ENCODE data around the gene HOTAIR.

Gene HOTAIR

DNA sequence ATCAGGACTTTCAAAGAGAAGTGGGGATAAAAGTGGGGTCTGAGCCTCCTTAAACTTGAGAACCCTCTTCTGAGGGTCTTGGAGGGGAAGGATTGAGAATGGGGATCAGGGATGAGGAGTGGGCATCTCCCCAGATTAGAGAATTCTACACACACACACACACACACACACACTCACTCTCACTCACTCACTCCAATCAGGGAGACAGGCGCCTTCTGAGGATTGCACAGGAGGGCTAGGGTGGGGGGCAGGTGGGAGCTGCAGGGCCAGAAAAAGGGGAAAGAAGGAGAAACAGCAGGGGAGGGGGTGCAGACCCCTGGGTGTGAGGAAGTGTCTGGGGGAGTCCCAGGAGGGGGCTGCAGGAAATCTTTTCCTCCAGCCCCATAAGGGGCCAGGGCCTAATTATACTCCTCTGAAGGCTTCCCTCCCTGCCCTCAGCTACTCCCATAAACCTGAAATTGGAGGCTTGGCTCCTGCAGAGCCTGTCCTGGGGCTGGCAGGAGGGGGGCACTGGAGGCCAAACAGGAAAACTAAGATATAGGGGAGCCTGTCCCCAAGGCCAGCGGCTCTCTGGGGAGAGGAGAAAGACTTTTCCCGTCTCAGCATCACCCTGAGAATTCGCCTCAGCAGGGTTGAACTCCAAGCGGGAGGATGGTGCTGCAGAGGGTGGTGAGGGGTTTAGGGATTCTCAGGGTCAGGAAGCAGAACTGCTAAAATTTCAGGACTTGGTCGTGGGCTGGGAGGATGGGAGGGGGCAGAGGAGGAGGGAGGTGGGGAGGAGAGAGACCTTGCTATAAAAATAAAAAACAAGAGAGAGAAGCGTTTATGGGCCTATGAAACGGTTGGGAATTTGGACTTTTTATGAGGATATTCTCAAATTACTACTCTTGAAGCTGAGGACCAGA, 26.8 kb upstream of the HOTAIR start:
- TF ChIP-seq, protein P1, sequence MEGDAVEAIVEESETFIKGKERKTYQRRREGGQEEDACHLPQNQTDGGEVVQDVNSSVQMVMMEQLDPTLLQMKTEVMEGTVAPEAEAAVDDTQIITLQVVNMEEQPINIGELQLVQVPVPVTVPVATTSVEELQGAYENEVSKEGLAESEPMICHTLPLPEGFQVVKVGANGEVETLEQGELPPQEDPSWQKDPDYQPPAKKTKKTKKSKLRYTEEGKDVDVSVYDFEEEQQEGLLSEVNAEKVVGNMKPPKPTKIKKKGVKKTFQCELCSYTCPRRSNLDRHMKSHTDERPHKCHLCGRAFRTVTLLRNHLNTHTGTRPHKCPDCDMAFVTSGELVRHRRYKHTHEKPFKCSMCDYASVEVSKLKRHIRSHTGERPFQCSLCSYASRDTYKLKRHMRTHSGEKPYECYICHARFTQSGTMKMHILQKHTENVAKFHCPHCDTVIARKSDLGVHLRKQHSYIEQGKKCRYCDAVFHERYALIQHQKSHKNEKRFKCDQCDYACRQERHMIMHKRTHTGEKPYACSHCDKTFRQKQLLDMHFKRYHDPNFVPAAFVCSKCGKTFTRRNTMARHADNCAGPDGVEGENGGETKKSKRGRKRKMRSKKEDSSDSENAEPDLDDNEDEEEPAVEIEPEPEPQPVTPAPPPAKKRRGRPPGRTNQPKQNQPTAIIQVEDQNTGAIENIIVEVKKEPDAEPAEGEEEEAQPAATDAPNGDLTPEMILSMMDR (conservative IDR thresholded peaks at IDR 0.05; ENCODE audit: low read depth, low read length): no peak
- no peak overlapping the region for H3K4me3 ChIP-seq (ENCODE audit: low read length)

DNA sequence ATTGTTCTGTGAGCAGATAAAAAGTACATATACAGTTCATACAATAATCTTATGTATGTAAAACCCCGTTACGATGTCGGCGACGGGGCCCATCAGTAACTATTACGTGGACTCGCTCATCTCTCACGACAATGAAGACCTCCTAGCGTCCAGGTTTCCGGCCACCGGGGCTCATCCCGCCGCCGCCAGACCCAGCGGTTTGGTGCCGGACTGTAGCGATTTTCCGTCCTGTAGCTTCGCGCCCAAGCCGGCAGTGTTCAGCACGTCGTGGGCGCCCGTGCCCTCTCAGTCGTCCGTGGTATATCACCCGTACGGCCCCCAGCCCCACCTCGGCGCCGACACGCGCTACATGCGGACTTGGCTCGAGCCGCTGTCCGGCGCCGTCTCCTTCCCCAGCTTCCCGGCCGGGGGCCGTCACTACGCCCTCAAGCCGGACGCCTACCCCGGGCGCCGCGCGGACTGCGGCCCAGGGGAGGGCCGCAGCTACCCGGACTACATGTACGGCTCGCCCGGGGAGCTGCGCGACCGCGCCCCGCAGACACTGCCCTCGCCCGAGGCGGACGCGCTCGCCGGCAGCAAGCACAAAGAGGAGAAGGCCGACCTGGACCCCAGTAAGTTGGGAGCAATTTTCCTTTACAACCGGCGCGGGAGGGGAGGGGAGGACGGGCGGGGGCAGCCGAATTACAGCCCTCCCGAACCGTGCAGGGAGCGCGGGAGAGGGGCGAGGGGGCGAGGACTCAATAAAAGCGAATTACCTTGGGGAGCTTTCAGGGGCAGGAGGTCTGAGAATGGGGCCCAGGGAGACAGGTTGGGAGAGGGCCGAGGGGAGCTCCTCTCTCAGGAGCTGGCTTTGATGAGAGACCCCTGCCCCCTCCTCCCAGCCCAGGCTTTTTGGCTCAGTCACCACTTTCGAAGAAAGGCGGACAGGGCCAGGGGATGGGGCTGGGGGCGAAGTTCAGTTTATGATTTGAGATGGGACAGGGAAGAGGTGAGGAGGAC, 25.7 kb upstream of the HOTAIR start, which contains the start of gene HOXC9:
HOXC9 (plus strand) TSS at position 46 of the 999 bp plus-strand sequence; CDS start at position 74, 28 bp downstream.
- no peak for DNase-seq (ENCODE audit: low read depth)
- no peak within 1 kb of the TSS for H3K4me3 ChIP-seq (ENCODE audit: low read length)
- TF ChIP-seq, protein P1 (conservative IDR thresholded peaks at IDR 0.05; ENCODE audit: low read depth, low read length): no peak

More for the DNA sequence above, 26.8 kb upstream of the HOTAIR start:
- DNase-seq (ENCODE audit: low read depth): no peak

DNA sequence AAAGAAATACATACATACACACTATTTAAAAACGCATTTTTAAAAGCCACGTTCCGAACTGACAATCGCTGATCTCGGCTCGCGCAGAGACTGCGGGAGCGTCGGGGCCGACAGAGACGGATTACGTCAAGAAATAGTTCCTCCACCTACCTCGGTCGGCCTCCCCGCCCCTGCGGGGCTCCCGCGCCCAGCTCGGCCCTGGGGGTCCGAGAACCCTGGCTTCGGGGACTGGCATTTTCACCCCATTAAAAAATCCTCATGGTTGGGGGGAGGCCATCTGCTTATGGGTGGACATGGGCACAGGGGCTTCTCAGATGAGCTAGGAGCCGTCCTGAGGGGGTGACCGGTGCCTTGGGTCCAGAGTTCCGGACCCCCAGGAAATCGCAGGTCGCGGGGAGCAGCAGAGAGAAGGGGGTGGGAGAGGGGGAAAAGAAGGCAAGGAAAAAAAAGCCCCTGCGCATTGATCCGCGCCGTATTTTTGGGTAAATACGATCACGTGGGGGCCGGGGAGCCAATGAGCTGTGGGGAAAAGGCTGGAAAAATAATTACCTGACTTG, 24.9 kb upstream of the HOTAIR start:
- TF ChIP-seq, protein P1 (conservative IDR thresholded peaks at IDR 0.05; ENCODE audit: low read depth, low read length): no peak
- H3K4me3 ChIP-seq (ENCODE audit: low read length): no peak overlapping the region
- DNase-seq (ENCODE audit: low read depth): no peak

DNA sequence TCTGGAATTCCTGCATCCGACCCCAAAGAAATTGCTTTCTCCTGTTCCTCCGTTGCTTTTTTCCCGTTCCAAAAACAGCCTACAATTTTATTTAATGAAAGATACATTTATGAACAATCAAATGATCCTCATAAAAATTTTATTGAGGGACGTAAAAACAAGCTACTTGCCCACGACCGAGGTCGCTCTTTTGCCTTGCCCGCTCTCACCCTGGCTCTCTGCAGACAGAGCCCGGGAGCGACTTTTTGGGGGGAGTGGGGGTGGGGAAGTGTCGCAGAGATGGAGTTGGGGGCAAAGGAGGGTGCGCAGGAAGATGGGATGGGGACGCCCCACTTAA, 24.1 kb upstream of the HOTAIR start:
- no peak for DNase-seq (ENCODE audit: low read depth)
- TF ChIP-seq, protein P1 (conservative IDR thresholded peaks at IDR 0.05; ENCODE audit: low read depth, low read length): no peak
- no peak overlapping the region for H3K4me3 ChIP-seq (ENCODE audit: low read length)

DNA sequence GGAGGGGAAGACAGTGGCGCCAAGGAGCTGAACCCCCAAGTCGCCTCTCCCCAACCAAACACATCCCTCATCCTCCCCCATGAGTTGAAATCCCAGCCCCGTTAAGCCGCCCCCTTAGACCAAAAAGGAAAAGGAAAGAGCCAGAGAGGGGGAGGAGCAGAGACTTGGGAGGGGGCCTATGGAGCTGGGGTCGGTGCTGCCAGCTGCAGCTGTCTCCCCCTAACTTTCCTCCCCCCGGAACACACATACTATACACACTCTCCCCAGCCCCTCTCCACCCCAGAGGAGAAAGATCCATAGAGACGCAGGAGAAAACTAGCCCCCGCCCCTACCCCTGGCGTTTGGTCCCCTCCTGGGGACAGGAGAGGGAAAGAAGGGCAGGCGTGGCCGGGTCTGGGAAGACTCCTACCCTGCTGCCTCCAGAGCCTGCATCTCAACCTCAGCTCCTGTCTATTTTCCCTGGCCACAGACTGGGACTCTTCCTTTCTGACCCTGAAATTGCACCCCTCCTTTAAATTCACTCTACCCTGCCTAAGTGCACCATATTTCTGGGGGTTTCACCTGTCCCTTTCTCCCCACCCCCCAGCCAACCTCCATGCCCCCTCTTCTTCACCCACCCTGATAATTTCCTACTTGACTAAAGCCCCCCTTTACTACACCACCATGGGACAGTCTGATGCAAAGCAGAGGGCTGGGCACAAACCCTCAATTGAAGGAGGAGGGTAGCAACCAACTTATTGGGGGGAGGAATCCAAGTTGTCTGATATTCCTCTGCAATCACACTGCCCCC, 23.6 kb upstream of the HOTAIR start:
- no peak overlapping the region for H3K4me3 ChIP-seq (ENCODE audit: low read length)
- DNase-seq (ENCODE audit: low read depth): no peak
- TF ChIP-seq, protein P1 (conservative IDR thresholded peaks at IDR 0.05; ENCODE audit: low read depth, low read length): no peak

Measured in retinal pigment epithelial cell (primary cell).